BLaER1 treated with 17β-estradiol and CSF1 and Interleukin-3, amounts not matched to agents 10 nM and 100 nM (cell line): ENCODE results near the gene IL17D.

Experiments
- H3K27ac ChIP-seq, 11 experiments: shearing (Covaris generic); formaldehyde crosslinking; 2 replicates each; pipeline ENCODE4 v1.8.1; 2022
- H3K27me3 ChIP-seq, 11 experiments: shearing (Covaris generic); formaldehyde crosslinking; 2 replicates each; pipeline ENCODE4 v1.8.1; 2022
- H3K36me3 ChIP-seq, 11 experiments: shearing (Covaris generic); formaldehyde crosslinking; 2 replicates each; pipeline ENCODE4 v1.8.1; 2022
- H3K4me1 ChIP-seq, 10 experiments: shearing (Covaris generic); formaldehyde crosslinking; 2 replicates each; pipeline ENCODE4 v1.8.1; 2022
- H3K4me2 ChIP-seq, 11 experiments: shearing (Covaris generic); formaldehyde crosslinking; 2 replicates each; pipeline ENCODE4 v1.8.1; 2022
- H3K4me3 ChIP-seq, 10 experiments: shearing (Covaris generic); formaldehyde crosslinking; 2 replicates each; pipeline ENCODE4 v1.8.1; 2022
- H3K9ac ChIP-seq, 11 experiments: shearing (Covaris generic); formaldehyde crosslinking; 2 replicates each; pipeline ENCODE4 v1.8.1; 2022
- H3K9me3 ChIP-seq, 11 experiments: shearing (Covaris generic); formaldehyde crosslinking; replicated peaks in 1 of 11; 2 replicates each; pipeline ENCODE4 v1.8.1; 2022
- H4K20me1 ChIP-seq, 11 experiments: shearing (Covaris generic); formaldehyde crosslinking; 2 replicates each; pipeline ENCODE4 v1.8.1; 2022
- Cebpa-rat ChIP-seq, 11 experiments: shearing (Covaris generic); IDR thresholded peaks; 2 replicates each; pipeline ENCODE4 v1.8.1; 2022

Gene IL17D

DNA sequence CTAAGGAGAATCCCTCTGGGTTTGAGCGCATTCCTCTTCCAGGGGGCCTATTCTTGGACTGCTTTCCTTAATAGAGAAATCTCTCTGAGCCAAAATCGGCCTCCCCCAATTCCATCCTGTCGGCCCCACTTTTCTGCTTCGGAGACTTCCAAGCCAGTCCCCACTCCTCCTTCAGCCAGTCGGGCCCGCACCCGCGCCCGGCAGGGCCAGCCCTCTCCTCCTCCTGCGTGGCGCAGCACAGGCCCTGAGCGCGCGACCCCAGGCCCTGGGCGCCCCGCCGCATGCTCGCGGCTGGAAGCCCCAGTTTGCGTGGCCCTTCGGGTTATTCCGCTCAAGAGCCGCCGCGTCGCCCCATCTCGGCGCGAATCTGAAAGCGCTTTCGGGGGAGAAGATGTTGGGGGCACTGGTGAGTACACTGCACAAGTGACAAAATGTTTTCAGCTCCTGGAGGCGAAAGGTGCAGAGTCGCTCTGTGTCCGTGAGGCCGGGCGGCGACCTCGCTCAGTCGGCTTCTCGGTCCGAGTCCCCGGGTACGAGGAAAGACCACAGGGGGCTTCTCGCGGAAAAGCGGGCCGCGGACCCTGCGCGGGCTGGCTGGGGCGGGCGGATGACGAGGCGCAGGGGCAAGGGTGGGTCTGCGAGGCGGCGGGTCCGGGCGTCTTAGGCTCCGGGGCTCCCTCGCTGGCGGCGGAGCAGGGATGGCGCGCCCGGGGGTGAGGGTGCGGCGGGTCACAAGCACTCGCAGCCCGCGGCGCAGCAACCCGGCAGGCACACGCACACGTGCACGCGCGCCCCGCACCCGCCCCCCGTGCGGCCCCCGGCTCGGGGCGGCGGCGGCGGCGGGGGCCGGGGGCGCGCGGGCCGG is at the start of gene IL17D:
Gene IL17D, plus strand, starts transcription at position 785 of the 865 bp plus-strand sequence. CDS start 303 bp downstream, outside the sequence.
- Histone ChIP-seq H3K9ac (peak within 1 kb of the TSS; percentile 73 to 92 (median 87)), H3K4me1 (peaks cover 16 to 22% (median 18%) of the 10 kb centered on the region in 10 experiments), H3K9me3 (no peaks in the 10 kb centered on the region), H3K36me3 (no peaks in the 10 kb centered on the region), H4K20me1 (no peaks in the 10 kb centered on the region), H3K4me3 (peak within 1 kb of the TSS; percentile 66 to 89 (median 81)), H3K4me2 (peak within 1 kb of the TSS; percentile 88 to 99 (median 96)), H3K27me3 (peaks cover 0 to 13% (median 6%) of the 10 kb centered on the region in 11 experiments; a peak in 7 of 22 replicates), H3K27ac (peak within 1 kb of the TSS in 10 of 11 experiments; percentile 73 to 84 (median 82); a peak in 21 of 22 replicates)
- no peak for TF ChIP-seq Cebpa-rat (IDR thresholded peaks at IDR 0.05)

DNA sequence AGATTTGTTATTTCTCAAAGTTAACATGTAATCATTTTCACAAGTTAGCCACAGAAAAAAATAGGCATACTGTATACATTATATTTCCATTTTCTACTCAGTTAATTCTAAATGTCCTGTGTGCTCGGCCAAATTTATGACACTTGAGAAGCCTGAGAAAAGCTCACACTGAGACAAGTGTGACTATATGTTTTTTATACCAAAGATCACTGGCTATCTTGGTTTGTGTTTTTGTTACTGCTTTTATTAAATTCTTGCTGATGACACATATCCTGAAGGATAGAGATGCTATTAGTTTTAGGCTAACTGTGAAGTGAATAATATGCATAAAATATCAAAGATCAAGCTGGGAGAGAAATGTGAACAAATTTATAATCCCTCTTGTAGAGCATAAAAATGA is 49.3 kb upstream of the IL17D start:
- no peaks in the 10 kb centered on the region for H3K9me3 ChIP-seq
- H3K4me1 ChIP-seq, result peaks cover 0 to 6% (median 0%) of the 10 kb centered on the region in 10 experiments; a peak in 4 of 20 replicates
- no peak overlapping the region for H3K4me3 ChIP-seq
- H3K27me3 ChIP-seq, result no peaks in the 10 kb centered on the region
- H3K9ac ChIP-seq, result no peak overlapping the region
- no peak for TF ChIP-seq Cebpa-rat (IDR thresholded peaks at IDR 0.05)
- peaks cover 0 to 24% (median 5%) of the 10 kb centered on the region in 11 experiments; a peak in 8 of 22 replicates for H3K36me3 ChIP-seq
- H3K4me2 ChIP-seq, result no peak overlapping the region
- H3K27ac ChIP-seq, result no peak overlapping the region
- no peaks in the 10 kb centered on the region for H4K20me1 ChIP-seq

GRCh38 chr13:20658451-20659040 is 45.0 kb upstream of the IL17D start:
- no peaks in the 10 kb centered on the region for H3K9me3 ChIP-seq
- peaks cover 0 to 6% (median 0%) of the 10 kb centered on the region in 10 experiments; a peak in 4 of 20 replicates for H3K4me1 ChIP-seq
- H3K9ac ChIP-seq, result no peak overlapping the region
- H3K27me3 ChIP-seq, result no peaks in the 10 kb centered on the region
- H3K36me3 ChIP-seq, result peaks cover 0 to 30% (median 5%) of the 10 kb centered on the region in 11 experiments; a peak in 9 of 22 replicates
- H3K4me3 ChIP-seq, result no peak overlapping the region
- H3K27ac ChIP-seq, result no peak overlapping the region
- 0 out of 22 replicates have a peak overlapping the region, but pooled peaks of 1 of the 11 experiments have one; percentile 15 for H3K4me2 ChIP-seq
- H4K20me1 ChIP-seq, result no peaks in the 10 kb centered on the region
- no peak for TF ChIP-seq Cebpa-rat (IDR thresholded peaks at IDR 0.05)

DNA sequence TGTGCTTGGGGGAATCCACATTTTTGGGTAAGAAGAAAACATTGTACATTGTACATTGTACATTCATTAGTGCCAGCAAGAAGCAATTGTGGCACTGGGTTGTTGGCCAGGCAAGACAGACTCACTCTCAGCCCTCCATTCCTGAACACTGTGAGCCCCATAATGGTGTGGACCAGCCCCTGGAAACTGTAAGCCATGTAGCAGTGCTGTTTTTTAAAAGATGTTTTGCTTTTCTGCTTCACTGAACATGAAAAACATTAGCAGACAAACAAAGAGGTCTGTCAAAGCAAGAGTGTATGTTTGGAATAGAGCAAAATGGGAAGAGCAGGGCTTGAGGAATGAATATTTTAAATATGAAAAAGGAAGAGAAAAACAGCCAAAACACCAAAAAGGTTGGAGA is 39.1 kb upstream of the IL17D start:
- TF ChIP-seq Cebpa-rat (IDR thresholded peaks at IDR 0.05), result no peak
- H3K27me3 ChIP-seq, result no peaks in the 10 kb centered on the region

GRCh38 chr13:20666948-20667347 is 36.6 kb upstream of the IL17D start:
- H4K20me1 ChIP-seq, result no peaks in the 10 kb centered on the region
- peaks cover 0 to 11% (median 0%) of the 10 kb centered on the region in 11 experiments; a peak in 3 of 22 replicates for H3K36me3 ChIP-seq
- no peak overlapping the region for H3K9ac ChIP-seq
- TF ChIP-seq Cebpa-rat (IDR thresholded peaks at IDR 0.05), result no peak
- peaks cover 0 to 11% (median 0%) of the 10 kb centered on the region in 10 experiments; a peak in 4 of 20 replicates for H3K4me1 ChIP-seq
- no peak overlapping the region for H3K4me3 ChIP-seq
- no peaks in the 10 kb centered on the region for H3K27me3 ChIP-seq
- H3K4me2 ChIP-seq, result peak overlapping the region in 3 of 11 experiments; percentile 5 to 28 (median 10); a peak in 3 of 22 replicates
- no peak overlapping the region for H3K27ac ChIP-seq
- no peaks in the 10 kb centered on the region for H3K9me3 ChIP-seq

More for the DNA sequence above, 39.1 kb upstream of the IL17D start:
- no peak overlapping the region for H3K9ac ChIP-seq
- H3K4me3 ChIP-seq, result no peak overlapping the region
- no peak overlapping the region for H3K4me2 ChIP-seq
- H3K4me1 ChIP-seq, result peaks cover 0 to 11% (median 0%) of the 10 kb centered on the region in 10 experiments; a peak in 4 of 20 replicates
- H3K27ac ChIP-seq, result no peak overlapping the region
- no peaks in the 10 kb centered on the region for H4K20me1 ChIP-seq
- H3K9me3 ChIP-seq, result no peaks in the 10 kb centered on the region
- peaks cover 0 to 15% (median under 1%) of the 10 kb centered on the region in 11 experiments; a peak in 3 of 22 replicates for H3K36me3 ChIP-seq

DNA sequence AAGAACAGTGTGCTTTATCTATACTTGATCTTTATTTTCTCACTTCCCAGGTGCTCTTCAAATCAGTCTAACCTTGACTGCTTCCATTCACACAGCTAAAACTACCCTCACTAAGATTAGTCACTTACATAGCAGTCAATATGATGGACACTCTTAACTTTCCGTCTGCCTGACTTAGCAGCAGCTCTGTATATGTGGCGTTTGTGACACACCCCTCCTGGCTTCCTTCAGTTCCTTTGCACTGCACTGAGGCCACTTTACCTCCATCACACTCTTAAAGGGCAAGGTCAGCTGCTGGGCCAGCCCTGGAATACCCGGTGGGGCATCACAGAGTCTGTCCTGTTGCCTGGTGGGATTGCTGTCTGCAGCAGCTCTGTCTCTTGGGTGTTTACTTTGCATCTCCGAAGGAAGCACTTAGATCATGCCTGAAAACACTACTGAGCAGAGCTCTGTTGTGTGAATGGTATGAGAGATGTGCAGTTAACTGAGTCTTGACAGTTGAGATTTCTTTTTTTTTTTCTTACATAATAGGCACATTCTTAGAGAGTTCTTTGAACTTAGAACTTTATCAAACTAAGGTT is 35.6 kb upstream of the IL17D start:
- Histone ChIP-seq H3K9me3 (no peaks in the 10 kb centered on the region), H4K20me1 (no peaks in the 10 kb centered on the region), H3K4me3 (no peak overlapping the region), H3K4me1 (peaks cover 0 to 11% (median 0%) of the 10 kb centered on the region in 10 experiments; a peak in 4 of 20 replicates), H3K36me3 (peaks cover 0 to 12% (median 0%) of the 10 kb centered on the region in 11 experiments; a peak in 3 of 22 replicates), H3K27me3 (no peaks in the 10 kb centered on the region), H3K4me2 (no peak overlapping the region), H3K27ac (no peak overlapping the region), H3K9ac (no peak overlapping the region)
- TF ChIP-seq Cebpa-rat (IDR thresholded peaks at IDR 0.05), result no peak

DNA sequence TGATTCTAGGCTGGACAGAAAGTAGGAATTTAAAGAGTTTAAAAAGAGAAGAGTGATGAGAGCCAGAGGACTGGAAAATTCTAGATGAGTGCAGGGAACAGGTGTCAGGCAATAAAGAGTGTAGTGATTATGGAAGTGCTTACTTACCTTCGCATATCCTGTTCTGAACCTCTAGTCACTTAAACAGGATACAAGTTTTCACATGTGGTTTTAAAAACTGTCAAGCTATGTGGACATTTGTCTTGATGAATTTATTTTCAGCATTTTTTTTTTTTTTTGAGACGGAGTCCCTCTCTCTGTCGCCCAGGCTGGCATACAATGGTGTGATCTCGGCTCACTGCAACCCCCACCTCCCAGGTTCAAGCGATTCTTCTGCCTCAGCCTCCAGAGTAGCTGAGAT is 34.3 kb upstream of the IL17D start:
- TF ChIP-seq Cebpa-rat (IDR thresholded peaks at IDR 0.05), result no peak
- Histone ChIP-seq H3K4me2 (peak overlapping the region in 4 of 11 experiments; percentile 0 to 23 (median 16); a peak in 1 of 22 replicates), H3K9ac (no peak overlapping the region), H3K9me3 (no peaks in the 10 kb centered on the region), H3K4me1 (peaks cover 0 to 11% (median 0%) of the 10 kb centered on the region in 10 experiments; a peak in 4 of 20 replicates), H3K27me3 (no peaks in the 10 kb centered on the region), H3K27ac (no peak overlapping the region), H3K36me3 (peaks cover 0 to 18% (median 0%) of the 10 kb centered on the region in 11 experiments; a peak in 4 of 22 replicates), H4K20me1 (no peaks in the 10 kb centered on the region), H3K4me3 (no peak overlapping the region)

GRCh38 chr13:20671789-20672188 is 31.7 kb upstream of the IL17D start:
- H4K20me1 ChIP-seq, result no peaks in the 10 kb centered on the region
- H3K4me2 ChIP-seq, result no peak overlapping the region
- no peak for TF ChIP-seq Cebpa-rat (IDR thresholded peaks at IDR 0.05)
- no peaks in the 10 kb centered on the region for H3K9me3 ChIP-seq
- no peak overlapping the region for H3K4me3 ChIP-seq
- peaks cover 0 to 19% (median 0%) of the 10 kb centered on the region in 11 experiments; a peak in 4 of 22 replicates for H3K36me3 ChIP-seq
- peaks cover 0 to 11% (median 0%) of the 10 kb centered on the region in 10 experiments; a peak in 3 of 20 replicates for H3K4me1 ChIP-seq
- no peak overlapping the region for H3K27ac ChIP-seq
- no peak overlapping the region for H3K9ac ChIP-seq
- H3K27me3 ChIP-seq, result no peaks in the 10 kb centered on the region
